Activated T-cell treated with anti-CD3 and anti-CD28 coated beads for 4 hours (primary cell): Measurements from ENCODE around the gene LAP3.

Experiments
- DNase-seq: peaks from one replicate; pipeline ENCODE4 v3.0.0-alpha.2; 2020

The LAP3 gene

DNA sequence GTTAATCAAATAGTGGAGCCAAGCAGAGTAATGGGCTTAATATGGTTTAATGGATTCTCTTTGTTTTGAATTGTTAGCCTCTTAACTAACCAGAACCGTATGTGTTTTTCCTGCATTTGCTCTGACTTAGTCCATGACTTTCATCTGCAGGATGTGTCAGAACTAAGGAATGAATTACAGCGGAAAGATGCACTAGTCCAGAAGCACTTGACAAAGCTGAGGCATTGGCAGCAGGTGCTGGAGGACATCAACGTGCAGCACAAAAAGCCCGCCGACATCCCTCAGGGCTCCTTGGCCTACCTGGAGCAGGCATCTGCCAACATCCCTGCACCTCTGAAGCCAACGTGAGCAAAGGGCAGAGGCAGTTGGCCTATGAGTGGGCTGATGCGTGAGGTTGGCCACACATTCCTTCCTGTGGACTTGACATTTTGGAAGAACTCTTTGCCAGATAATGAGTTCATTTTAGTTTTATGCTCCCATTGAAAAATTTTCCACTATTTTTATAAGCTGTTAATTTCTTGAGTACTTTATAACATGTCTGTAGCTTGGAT lies 46.5 kb downstream of the LAP3 start:
- no peak for DNase-seq

DNA sequence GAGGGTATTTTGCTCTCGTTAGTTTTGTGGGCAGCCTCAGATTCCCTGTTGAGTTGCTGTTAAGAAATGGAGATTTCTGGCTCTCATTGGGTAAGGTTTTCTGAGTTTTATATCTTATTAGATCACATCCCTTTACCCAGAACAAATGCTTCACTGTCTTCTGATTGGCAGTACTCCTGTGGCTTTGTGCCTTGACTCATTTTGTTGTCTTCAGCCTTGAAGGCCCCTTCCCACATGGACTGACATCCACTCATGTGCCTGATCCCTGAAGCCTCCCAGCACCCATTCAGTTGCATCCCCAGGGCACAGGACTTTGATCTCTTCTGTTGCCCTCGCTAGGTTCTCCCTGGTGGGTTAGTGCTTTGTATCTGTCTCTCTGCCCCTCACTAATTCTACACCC lies 47.8 kb downstream of the LAP3 start:
- DNase-seq, result no peak

DNA sequence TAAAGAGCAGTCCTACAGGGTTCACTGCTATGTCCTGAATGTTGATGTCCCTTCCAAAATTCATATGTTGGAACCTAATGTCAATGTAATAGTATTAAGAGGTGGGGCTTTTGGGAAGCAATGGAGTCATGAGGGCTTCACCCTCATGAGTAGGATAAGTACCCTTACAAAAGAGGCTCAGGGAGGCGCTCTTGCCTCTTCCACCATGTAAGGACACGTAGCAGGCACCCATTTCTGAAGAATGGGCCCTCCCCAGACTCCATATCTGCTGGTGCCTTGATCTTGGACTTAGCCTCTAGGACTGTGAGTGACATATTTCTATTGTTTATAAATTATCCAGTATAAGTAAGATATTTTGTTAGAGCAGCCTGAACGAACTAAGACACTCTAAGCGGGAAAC lies 53.2 kb downstream of the LAP3 start:
- DNase-seq, result no peak

DNA sequence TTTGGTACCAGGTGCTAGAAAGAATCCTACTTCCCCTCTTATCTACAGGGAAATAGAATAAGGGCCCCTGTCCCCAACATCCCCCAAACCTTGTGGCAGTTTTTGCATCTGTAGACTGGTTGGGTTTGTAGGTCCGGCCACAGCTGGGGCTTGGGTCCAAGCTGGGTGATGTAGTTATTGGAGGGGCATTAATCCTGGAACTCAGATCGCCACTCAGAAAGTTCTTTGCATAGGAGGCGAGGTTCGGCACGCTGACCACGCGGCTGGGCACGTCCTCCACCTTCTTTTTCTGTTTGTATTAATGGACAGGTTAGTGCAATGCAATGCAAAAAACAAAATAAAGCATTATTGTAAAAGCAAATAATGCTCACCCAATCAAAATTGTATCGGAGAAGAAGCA lies 56.6 kb downstream of the LAP3 start:
- DNase-seq, result no peak

DNA sequence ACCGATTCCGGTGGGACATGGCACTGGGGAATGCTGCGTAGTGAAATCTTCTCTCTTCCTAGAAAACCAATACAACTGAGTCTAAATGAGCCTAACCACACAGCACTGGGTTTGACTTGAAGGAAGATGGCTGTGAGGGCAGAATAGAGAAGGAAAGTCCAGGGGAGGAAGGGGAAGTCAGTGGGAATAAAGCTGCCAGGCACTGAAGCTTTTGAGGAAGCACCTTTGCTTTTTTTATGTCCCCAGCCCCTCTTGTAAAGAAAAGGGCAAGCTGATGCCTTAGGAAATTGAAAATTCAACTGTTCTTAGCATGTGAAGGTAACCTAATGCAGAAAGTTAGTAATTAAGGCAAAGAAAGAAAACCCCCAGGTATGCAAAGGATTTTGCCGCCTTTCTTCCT lies 58.1 kb downstream of the LAP3 start:
- DNase-seq, result no peak

DNA sequence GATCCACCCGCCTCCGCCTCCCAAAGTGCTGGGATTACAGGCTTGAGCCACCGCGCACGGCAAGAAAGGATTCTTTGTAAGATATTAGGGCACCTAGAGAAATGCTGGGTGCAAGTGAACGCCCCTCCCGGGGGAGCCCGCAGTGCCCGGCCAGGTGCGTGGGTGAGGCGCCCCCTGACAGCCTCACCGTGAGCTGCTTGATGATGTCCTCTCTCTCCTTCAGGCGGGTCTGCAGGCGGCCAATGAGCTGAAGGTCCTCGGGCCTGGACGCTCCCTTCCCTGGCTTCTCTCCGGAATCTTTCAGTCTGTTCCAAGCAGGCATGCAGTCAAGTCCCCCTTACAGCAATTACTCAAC lies 59.3 kb downstream of the LAP3 start:
- DNase-seq, result no peak

DNA sequence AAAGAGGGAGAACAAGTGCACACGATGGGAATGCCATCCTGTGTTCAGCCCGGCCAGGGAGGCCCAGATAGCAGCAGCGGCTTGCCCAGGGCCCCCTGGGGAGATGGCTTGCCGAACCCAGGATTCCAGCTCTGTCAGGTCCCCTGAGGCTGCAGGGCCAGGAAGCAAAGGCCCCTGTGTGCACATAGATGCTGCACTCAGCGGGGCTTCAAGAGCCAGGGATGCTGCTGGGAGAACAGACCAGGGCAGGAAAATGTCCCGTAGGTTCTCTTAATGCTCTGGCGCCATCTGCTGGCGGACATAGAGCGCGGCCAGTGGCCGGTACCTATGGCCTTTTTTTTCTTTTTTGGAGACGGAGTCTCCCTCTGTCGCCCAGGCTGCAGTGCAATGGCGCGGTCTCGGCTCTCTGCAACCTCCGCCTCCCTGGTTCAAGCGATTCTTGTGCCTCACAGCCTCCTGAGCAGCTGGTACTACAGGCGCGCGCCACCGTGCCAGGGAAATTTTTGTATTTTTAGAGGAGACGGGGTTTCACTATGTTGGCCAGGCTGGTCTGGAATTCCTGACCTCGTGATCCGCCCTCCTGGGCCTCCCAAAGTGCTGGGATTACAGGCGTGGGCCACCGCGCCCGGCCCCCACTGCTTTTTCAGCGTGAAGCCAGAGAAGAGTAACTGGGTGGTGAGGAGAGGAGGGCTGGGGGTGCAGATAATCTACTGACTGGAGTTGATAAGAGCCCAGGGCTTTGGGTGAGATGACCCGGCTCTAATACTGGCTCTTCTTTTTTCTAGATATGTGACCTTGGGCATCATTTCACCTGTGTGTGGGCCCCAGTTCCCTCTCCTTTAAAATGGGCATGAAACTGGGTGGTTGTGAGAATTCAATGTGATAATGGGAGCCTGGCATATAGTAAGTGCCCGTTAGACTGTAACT lies 60.0 kb downstream of the LAP3 start:
- DNase-seq, result peak; percentile 59

DNA sequence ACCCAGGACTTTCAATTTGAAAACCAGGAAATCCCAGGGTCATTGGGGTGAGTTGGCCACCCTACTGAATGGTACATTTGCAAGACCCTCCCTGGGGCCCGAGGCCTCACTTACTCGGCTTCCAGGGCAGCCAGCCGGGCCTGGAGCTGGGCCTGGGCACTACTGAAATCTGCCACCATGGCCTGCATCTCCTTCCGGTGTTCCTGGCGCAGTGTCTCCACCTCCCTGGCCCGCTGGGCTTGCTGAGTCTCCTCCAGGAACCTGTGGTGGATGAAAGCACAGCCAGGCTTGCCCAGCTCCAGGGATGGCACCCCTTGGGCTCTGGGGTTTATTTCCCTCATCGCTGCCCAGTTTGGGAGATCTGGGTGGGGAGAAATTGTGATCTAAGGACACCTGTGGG lies 62.1 kb downstream of the LAP3 start:
- no peak for DNase-seq

DNA sequence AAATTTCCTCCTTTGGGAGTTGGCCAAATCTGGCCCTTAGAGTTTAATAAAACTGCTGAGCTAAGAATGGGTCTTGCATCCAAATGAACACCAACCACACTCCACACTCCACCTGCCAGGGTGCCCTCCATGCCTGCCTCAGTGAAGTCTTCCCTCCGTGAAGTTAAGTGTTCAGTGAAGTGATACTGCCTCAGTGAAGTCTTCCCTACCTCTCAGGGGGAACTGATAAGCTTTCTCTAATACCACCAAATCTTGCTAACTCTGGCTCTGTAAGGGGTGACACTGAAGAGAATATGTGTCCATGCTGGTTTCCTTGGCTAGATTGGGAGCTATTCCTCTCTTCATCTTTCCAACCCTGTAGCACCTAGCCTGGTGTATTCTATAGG lies 65.4 kb downstream of the LAP3 start:
- DNase-seq, result no peak

DNA sequence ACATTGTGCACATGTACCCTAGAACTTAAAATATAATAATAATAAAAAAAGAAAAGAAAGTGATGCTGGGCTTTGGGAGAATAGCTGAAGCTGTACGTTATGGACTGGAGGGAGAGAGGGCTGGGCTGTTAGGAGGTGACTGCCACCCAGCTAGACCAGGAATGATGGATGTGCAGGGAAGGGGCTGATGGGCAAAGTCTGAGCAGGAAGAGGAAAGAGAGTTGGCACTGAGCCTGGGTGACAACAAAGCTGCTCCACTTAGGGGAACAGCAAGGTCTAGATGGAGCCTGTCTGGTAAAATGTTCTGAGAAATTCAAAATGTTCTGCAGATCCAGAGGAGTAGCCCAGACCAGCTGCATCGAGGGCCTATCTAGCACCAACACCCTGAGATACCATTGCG lies 69.7 kb downstream of the LAP3 start:
- no peak for DNase-seq

DNA sequence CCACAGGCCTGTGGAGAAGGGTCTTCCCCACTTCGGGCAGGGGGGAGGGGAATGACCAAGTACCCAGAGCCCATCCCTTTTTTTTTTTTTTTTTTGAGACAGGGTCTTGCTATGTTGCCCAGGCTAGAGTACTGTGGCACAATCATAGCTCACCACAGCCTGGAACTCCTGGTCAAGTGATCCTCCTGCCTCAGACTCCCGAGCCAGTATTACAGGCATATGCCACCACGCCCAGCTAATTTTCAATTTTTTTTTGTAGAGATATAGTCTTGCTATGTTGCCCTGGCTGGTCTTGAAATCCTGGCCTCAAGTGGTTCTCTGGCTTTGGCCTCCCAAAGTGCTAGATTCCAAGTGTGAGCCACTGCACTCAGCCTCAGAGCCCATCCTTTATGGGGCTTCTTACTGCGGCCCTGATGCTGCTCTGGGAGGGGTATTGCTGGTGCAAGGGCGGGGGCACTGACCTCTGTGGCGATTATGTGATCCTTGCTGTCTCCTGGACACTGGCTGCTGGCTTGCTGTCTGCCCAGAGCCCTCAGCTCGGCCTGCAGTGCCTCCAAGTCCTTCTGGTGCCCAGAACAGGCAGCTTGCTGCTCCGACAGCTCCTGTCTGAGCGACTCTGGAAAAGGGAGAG lies 70.3 kb downstream of the LAP3 start:
- DNase-seq, result no peak

DNA sequence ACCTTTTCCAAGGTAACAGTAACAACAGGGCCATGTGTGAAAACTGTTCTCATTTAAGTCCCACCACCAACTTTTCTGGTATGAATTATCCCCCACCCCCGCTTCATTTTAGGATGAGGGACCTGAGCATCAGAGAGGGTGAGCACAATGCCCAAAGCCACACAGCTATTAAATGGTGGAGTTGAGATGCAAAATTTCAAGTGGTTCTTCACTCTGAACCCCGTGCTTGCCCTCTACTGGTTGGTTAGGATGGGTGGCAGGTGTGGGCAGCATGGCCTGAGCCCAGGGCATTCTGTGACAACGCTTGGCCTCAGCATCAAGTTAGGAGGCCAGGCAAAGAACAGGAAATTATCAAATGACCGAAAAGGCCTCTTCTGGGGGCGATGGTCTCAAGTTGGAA lies 70.9 kb downstream of the LAP3 start:
- DNase-seq, result no peak

DNA sequence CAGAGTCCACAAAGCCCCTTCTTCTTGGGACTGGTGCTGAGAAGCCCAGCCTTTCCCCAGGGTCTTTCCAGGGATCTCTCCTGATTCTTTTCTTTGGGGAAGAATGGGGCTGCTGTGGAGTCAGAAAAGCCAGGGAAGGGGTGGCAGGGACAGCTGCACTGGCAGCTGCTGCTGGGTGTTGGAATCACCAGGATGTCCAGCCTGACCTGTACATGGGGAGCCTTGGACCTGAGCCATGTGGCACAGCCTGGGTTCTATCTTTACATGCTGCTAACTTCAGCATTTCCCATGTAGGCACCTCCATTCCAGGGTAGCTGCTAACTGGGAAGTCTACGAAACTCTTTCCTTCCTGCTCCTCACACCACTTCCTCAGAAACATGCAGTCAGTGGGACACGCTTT lies 73.4 kb downstream of the LAP3 start:
- DNase-seq, result no peak

DNA sequence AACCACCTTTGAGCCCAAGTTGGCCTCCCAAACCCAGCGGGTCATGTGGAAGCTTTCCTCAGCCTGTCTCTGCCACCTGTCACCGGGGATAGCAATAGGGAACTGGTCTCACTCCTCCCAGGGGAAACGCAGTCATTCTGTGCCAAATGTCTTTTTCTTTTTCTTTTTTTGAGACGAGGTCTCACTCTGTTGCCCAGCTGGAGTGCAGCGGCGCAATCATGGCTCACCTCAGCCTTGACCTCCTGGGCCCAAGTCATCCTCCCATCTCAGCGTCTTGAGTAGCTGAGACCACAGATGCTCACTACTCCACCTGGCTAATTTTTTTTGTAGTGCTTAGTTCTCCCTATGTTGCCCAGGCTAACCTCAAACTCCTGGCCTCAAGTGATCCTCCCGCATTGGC lies 77.7 kb downstream of the LAP3 start:
- DNase-seq, result no peak

DNA sequence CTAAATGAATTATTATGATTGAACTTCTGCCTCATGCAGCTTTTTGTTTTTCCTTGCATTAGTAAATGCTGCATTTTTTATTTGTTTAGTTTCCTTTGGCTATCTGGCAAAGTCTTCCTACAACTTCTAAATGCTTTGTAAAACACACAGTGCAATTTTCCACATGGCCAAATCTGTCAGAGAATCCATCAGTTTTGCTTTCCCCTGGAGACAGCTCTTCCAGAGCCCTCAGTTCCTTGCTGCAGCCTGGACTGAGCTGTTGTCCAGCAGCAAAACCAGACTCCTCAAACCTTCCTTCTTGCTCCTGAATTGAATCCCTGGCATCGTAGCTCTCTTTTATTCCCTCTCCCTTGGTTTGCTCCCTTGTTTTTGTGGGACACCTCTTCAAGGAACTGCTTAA lies 80.1 kb downstream of the LAP3 start:
- DNase-seq, result no peak
